WTC11 (cell line): ENCODE results near the gene APOL2. TPM values are rescaled to one million over a fixed set of nuclear protein-coding genes. Genes with fewer than 3 reads are reported as not detected.
"Not testable (repeated sequence)": the region's sequence is repeated elsewhere in the genome, so short reads cannot be mapped to it uniquely, and the experiment has no call there.

ENCODE experiments used
- ATAC-seq: fragments of 200-7000 bp; cut with Tn5 transposase; 2 replicates; pipeline ENCODE4 v1.10.0; 2021; ENCODE audit warnings: mild to moderate bottlenecking, moderate library complexity
- CTCF ChIA-PET: fragments of 300-600 bp; sonication (Branson Sonifier 250); formaldehyde crosslinking; loops from one replicate; lab custom pipeline; 2021; ENCODE audit warnings: antibody characterized with exemption; lab: Charles Lee
- POLR2A ChIA-PET: fragments of 350-600 bp; sonication (Branson Sonifier 250); formaldehyde crosslinking; loops from one replicate; lab custom pipeline; 2021; ENCODE audit warnings: antibody characterized with exemption; lab: Charles Lee
- DNase-seq: peaks from one replicate; pipeline ENCODE4 v3.0.0; 2021; ENCODE audit warnings: low spot score
- H3K27ac Mint-ChIP-seq: 2 replicates; pipeline ENCODE4 v1.8.0; 2021; ENCODE audit warnings: mixed read lengths
- H3K27me3 Mint-ChIP-seq: 2 replicates; pipeline ENCODE4 v1.8.0; 2021; ENCODE audit warnings: low read depth, mild to moderate bottlenecking, moderate library complexity, mixed read lengths
- H3K36me3 Mint-ChIP-seq: 2 replicates; pipeline ENCODE4 v1.8.0; 2021; ENCODE audit warnings: mixed read lengths
- H3K4me1 Mint-ChIP-seq: 2 replicates; pipeline ENCODE4 v1.8.0; 2022; ENCODE audit warnings: mixed read lengths
- H3K4me3 Mint-ChIP-seq: 2 replicates; pipeline ENCODE4 v1.8.0; 2021; ENCODE audit warnings: mild to moderate bottlenecking, moderate library complexity, mixed read lengths
- H3K9me3 Mint-ChIP-seq: 2 replicates; pipeline ENCODE4 v1.8.0; 2021; ENCODE audit warnings: mixed read lengths
- AR ChIP-seq: fragments of 250-450 bp; sonication (Bioruptor Pico); IDR thresholded peaks from 2 replicates; pipeline ENCODE4 v1.9.0; 2021; ENCODE audit warnings: mild to moderate bottlenecking
- ATF1 ChIP-seq: sonication (generic); formaldehyde crosslinking; IDR thresholded peaks from 2 replicates; pipeline ENCODE4 v1.8.1; 2023; ENCODE audit warnings: mild to moderate bottlenecking, moderate library complexity, missing genetic modification reagents
- CREM ChIP-seq: sonication (generic); formaldehyde crosslinking; IDR thresholded peaks from 2 replicates; pipeline ENCODE4 v1.8.1; 2022; ENCODE audit warnings: mild to moderate bottlenecking, missing genetic modification reagents, moderate library complexity
- CTCF ChIP-seq: fragments of 200-600 bp; IDR thresholded peaks from 2 replicates; pipeline ENCODE4 v1.8.0; 2022; ENCODE audit warnings: antibody characterized with exemption
- ELF4 ChIP-seq: sonication (generic); formaldehyde crosslinking; IDR thresholded peaks from 2 replicates; pipeline ENCODE4 v1.8.1; 2022; ENCODE audit warnings: low read depth, mild to moderate bottlenecking, moderate library complexity, missing genetic modification reagents
- NR2C2 ChIP-seq: sonication (generic); formaldehyde crosslinking; IDR thresholded peaks from 2 replicates; pipeline ENCODE4 v1.8.0; 2022; ENCODE audit warnings: mild to moderate bottlenecking, missing genetic modification reagents
- SMAD4 ChIP-seq: sonication (generic); formaldehyde crosslinking; IDR thresholded peaks from 2 replicates; pipeline ENCODE4 v1.8.0; 2022; ENCODE audit warnings: mild to moderate bottlenecking, missing genetic modification reagents
- TEAD4 ChIP-seq: sonication (generic); formaldehyde crosslinking; IDR thresholded peaks from 2 replicates; pipeline ENCODE4 v1.8.0; 2022; ENCODE audit warnings: mild to moderate bottlenecking, missing genetic modification reagents
- ZMAT4 ChIP-seq: fragments of 250-450 bp; sonication (Bioruptor Pico); IDR thresholded peaks from 2 replicates; pipeline ENCODE4 v1.9.0; 2021; ENCODE audit warnings: mild to moderate bottlenecking
- ZNF263 ChIP-seq: sonication (generic); formaldehyde crosslinking; IDR thresholded peaks from 2 replicates; pipeline ENCODE4 v1.8.1; 2022; ENCODE audit warnings: low read depth, mild to moderate bottlenecking, moderate library complexity, missing genetic modification reagents
- ZNF317 ChIP-seq: sonication (generic); formaldehyde crosslinking; IDR thresholded peaks from 2 replicates; pipeline ENCODE4 v1.8.1; 2023; ENCODE audit warnings: low read depth, mild to moderate bottlenecking, moderate library complexity, missing genetic modification reagents, borderline replicate concordance
- total RNA-seq: library from RNA; stranded (reverse); gene quantifications from 3 replicates; pipeline ENCODE4 v1.2.3, GENCODE V29; 2021
- TF ChIP-seq, protein P1 (sequence below): sonication (generic); formaldehyde crosslinking; IDR thresholded peaks from 2 replicates; pipeline ENCODE4 v1.8.1; 2023; ENCODE audit warnings: mild to moderate bottlenecking, missing genetic modification reagents, moderate library complexity
- TF ChIP-seq, protein P2 (sequence below): fragments of 250-450 bp; sonication (Bioruptor Pico); IDR thresholded peaks from 2 replicates; pipeline ENCODE4 v1.9.0; 2021; ENCODE audit warnings: moderate library complexity, mild to moderate bottlenecking, inconsistent platforms, borderline replicate concordance
- TF ChIP-seq, protein P3 (sequence below): sonication (generic); formaldehyde crosslinking; IDR thresholded peaks from 2 replicates; pipeline ENCODE4 v1.8.0; 2022; ENCODE audit warnings: mild to moderate bottlenecking, missing genetic modification reagents

The APOL2 gene
- total RNA-seq, 1 experiment from 2014 or later: 11.2 TPM

GRCh38 chr22:36201630-36202319 is 37.6 kb downstream of the APOL2 start, which contains the start of gene APOL4:
APOL4 (minus strand) TSS chr22:36201809; CDS start chr22:36201734, 75 bp downstream.
- CTCF ChIA-PET: interaction anchor here (0.7 to 1.2 kb wide), 4 partner anchors 22 to 285 kb away, joined by 3 to 7 read pairs (median 3); partner anchors contain the start of gene APOL2
- H3K4me3 Mint-ChIP-seq: no peak within 1 kb of the TSS
- no peaks in the 10 kb centered on the region for H3K9me3 Mint-ChIP-seq
- DNase-seq: no peak
- no peaks in the 10 kb centered on the region for H3K36me3 Mint-ChIP-seq
- TF ChIP-seq CTCF (no peak), AR (CRISPR knock-in tag) (no peak), ZNF263 (CRISPR knock-in tag) (no peak), ZNF317 (no peak), TEAD4 (CRISPR knock-in tag) (no peak), SMAD4 (CRISPR knock-in tag) (no peak), ATF1 (no peak), CREM (CRISPR knock-in tag) (no peak), NR2C2 (CRISPR knock-in tag) (no peak), ELF4 (CRISPR knock-in tag) (no peak), ZMAT4 (CRISPR knock-in tag) (no peak)
- TF ChIP-seq, protein P1, sequence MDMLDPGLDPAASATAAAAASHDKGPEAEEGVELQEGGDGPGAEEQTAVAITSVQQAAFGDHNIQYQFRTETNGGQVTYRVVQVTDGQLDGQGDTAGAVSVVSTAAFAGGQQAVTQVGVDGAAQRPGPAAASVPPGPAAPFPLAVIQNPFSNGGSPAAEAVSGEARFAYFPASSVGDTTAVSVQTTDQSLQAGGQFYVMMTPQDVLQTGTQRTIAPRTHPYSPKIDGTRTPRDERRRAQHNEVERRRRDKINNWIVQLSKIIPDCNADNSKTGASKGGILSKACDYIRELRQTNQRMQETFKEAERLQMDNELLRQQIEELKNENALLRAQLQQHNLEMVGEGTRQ (CRISPR knock-in tag): no peak
- TF ChIP-seq, protein P2, sequence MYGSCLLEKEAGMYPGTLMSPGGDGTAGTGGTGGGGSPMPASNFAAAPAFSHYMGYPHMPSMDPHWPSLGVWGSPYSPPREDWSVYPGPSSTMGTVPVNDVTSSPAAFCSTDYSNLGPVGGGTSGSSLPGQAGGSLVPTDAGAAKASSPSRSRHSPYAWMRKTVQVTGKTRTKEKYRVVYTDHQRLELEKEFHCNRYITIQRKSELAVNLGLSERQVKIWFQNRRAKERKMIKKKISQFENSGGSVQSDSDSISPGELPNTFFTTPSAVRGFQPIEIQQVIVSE (CRISPR knock-in tag): no peak
- TF ChIP-seq, protein P3, sequence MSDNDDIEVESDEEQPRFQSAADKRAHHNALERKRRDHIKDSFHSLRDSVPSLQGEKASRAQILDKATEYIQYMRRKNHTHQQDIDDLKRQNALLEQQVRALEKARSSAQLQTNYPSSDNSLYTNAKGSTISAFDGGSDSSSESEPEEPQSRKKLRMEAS (CRISPR knock-in tag): no peak
- TF ChIP-seq, all 79 proteins: peak for 0
- no peak within 1 kb of the TSS for H3K27ac Mint-ChIP-seq
- peaks cover 3% of the 10 kb centered on the region; the same call in 1 of the 2 replicates for H3K27me3 Mint-ChIP-seq
- no peak for ATAC-seq
- peaks cover 40% of the 10 kb centered on the region for H3K4me1 Mint-ChIP-seq
- POLR2A ChIA-PET: no interaction called here

- ATAC-seq, H3K9me3 Mint-ChIP-seq, H3K36me3 Mint-ChIP-seq, POLR2A ChIA-PET, H3K27ac Mint-ChIP-seq, DNase-seq, H3K27me3 Mint-ChIP-seq, CTCF ChIA-PET, H3K4me3 Mint-ChIP-seq: not testable (repeated sequence)
- H3K4me1 Mint-ChIP-seq: peaks cover 47% of the 10 kb centered on the region
Observed at GRCh38 chr22:36201025-36201424, 38.3 kb downstream of the APOL2 start.
